IPS-11a (cell line): Measurements from ENCODE around the gene PLXNB2.

ENCODE experiments used
- H3K4me3 ChIP-seq: one replicate; pipeline ENCODE4 v1.5.1; 2013; ENCODE audit warnings: low read depth, low read length, control low read depth

PLXNB2 gene

DNA sequence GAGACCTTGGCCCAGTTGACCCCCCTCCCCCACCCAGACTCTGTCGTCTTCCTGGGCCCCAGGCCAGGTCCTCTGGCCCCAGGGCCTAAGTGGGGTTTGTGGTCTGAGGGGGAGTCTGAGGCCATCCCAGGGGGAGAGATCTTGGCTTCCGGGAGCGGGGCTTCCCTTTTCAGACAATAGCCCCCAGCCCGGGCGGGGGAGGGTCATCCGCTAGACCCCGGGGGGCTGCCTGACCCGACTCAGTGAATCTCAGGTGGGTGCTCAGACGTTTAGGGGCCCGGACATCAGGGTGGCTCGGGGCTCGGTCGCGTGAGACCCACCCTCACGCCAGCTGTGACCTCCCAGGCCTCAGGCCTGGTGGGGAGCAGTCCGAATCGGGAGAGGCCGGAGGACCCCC lies 37.9 kb downstream of the PLXNB2 start:
- H3K4me3 ChIP-seq = no peak overlapping the region

DNA sequence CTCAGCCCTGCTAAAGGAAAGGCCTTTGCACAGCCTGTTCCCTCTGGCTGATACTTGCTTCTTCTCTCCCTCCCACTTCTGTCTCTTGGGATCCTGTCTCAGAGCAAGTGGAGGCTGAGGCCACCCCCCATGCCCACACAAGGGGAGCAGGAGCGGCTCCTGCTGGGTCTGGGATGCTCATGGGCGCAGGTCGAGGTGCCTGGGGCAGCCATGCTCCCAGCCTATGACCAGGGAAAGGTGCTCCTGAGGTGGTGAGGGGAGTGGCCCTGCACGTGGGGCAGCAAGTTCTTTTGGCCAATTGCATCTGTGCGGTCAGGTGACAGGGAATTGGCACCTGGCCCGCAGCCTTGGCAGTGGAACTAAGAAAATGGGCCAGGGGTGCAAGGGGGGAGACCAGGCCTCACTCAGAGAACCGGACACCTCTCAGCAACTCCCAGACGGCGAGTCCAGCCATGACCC lies 38.8 kb downstream of the PLXNB2 start:
- H3K4me3 ChIP-seq = no peak overlapping the region

DNA sequence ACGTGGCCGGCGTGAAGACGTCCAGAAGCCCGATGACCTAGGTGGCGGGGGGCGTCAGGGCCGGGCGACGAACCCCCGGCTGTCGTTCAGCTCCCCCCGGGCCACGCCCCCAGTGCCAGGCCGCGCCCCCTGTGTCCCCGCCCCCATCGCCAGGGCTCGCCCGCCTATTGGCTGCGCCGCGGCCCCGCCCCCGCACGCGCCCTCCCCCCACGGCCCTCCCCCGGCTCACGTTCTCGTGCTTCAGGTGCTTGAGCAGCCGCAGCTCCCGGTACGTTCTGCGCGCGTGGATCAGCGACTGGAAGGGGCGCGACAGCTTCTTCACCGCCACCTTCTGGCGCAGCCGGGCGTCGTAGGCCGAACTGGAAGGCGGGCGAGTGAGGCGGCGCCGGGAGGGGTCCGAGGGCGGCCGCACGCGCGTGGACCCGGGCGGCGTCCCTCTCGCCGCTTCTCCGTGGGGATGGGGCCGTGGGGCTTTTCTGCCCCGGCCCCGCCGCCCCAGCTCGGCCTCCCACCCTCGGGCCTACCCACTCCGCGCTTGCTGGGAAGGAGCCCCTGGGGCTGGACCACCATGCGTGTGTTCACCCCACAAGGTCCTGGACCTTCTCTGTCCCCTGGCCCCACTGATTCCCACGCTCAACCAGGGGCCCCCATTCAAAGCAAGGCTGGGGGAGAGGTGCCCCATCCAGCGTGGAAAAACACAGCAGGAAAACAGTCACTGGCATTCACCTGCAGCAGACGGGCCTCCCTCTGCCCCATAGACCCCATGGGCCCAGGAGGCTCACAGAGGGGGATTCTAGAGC lies 39.7 kb downstream of the PLXNB2 start:
- H3K4me3 ChIP-seq = no peak overlapping the region

DNA sequence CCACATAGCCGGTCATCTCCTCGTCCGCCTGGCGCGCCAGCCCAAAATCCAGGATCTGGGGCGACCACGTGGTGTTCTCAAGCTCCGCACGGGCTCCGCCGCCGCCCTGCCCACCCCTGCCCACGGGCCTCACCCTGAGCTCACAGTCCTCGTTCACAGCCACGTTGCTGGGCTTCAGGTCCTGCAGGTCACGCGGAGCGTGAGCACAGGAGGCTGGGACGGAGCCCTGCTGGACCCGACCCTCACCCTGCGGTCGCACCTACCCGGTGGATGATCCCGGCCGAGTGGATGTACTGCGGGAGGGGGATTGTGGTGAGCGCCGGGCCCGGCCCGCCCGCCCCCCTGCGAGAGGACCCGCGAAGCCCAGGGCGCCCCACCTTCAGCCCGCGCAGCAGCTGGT lies 40.5 kb downstream of the PLXNB2 start:
- no peak overlapping the region for H3K4me3 ChIP-seq

DNA sequence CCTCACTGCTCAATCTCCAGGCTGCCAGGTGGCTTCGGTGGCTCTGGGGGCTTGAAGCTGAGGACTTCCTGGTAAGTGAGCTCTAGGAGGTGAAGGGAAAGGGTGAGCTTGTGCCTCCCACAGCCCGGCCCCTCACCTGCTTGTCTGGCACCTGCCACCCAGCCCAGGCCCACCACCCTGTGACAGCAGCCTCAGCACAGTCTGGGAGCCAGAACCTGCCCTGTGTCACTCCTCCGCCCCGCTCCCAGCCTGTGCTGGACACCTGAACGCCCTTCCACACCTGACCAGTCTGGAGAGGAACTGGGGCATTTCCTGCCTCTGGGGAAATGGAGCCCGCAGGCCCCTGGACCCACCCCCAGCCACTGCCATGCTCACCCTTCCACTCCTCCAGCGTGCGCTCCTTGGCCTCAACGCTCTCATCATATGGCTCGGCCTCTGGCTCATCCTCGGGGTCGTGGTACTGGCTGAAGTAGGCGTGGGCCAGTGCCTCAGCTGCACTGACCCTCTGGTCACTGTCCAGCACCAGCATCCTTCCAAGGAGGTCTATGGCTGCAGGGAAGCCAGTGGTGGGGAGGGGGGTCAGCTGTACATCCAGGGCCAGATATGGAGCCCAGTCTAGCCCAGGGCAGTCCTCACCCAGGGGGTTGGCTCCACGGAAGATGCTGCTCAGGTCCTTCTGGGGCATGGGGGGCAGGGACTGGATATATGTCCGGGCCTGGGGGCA lies 42.3 kb downstream of the PLXNB2 start:
- no peak overlapping the region for H3K4me3 ChIP-seq

DNA sequence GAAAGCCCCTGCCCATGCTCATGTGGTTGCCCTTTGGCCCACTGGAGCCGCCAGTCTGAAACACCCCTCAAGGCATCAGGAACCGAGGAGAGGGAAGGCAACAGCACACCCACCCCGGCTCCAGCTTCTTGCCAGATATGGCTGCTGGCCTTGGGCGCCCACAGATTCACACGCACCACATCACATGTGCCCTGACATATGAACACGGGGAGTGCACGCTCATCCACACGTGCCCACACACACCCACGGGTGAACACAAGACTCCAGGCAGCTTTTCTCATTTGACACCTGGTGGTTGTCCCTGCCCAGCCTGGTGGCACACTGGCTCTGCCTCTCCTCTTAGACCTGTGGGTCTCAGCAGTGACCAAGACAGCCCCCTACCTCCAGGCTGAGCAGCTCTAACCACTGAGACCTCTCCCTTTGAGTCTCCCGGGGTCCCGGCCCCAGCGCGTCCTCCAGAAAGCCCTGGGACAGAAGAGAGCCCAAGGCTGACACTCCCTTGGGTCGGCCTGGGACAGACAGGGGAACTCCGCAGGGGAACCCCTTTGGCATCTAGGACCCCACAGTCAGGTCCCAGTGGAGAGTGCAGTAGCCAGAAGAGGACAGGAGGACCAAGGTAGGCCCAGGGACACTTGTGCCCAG lies 43.2 kb downstream of the PLXNB2 start:
- no peak overlapping the region for H3K4me3 ChIP-seq

DNA sequence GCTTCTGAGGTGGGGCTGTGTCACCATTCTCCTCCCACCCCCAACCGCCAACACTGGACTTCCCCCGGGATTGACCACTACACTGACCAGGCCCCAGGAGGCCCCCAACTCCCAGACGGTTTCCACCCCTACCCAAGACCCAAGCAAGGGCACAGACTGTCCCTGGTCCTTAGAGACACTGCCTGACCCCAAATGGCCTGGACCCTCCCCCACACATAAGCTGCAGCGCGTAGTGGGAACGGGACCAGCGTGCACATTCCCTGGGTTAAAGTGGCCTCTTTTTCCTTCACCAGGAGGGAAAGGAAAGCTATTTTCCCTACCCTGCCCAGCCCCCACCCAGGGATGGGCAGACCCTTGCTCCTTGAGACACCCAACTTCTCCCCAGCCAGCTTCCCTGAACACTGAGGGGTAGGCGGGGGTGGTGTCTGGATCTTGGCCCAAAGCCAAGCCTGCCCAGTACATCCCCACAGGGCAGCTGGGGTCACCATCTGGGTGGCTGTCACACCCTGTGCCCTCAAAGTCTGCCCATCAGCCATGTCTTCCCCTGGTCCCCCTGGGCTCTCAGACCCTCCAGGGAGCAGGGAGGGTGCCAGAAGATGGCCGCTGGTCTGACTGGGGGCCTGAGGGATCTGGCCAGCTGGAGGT lies 44.4 kb downstream of the PLXNB2 start:
- H3K4me3 ChIP-seq = no peak overlapping the region

DNA sequence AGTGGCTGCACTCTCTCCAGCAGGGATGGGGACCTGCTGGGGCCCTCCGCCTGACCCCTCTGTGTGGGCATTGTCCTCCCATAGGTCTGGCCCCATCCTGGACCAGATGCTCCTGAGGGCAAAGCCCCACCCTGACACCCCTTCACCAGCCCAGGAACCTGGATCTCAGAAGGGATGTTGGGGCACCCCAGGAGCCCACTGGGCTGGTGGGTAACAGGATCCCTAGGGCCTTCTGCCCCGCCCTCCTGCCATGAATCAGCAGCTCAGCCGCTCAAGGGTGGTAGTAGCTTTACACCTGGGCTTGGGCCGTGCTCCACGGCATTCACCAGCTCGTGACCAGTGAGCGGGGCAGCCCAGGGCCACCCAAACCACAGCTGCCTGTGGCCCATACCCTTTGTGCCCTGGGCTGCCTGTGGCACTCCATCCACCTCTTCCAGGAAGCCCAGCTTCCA lies 45.0 kb downstream of the PLXNB2 start:
- no peak overlapping the region for H3K4me3 ChIP-seq

DNA sequence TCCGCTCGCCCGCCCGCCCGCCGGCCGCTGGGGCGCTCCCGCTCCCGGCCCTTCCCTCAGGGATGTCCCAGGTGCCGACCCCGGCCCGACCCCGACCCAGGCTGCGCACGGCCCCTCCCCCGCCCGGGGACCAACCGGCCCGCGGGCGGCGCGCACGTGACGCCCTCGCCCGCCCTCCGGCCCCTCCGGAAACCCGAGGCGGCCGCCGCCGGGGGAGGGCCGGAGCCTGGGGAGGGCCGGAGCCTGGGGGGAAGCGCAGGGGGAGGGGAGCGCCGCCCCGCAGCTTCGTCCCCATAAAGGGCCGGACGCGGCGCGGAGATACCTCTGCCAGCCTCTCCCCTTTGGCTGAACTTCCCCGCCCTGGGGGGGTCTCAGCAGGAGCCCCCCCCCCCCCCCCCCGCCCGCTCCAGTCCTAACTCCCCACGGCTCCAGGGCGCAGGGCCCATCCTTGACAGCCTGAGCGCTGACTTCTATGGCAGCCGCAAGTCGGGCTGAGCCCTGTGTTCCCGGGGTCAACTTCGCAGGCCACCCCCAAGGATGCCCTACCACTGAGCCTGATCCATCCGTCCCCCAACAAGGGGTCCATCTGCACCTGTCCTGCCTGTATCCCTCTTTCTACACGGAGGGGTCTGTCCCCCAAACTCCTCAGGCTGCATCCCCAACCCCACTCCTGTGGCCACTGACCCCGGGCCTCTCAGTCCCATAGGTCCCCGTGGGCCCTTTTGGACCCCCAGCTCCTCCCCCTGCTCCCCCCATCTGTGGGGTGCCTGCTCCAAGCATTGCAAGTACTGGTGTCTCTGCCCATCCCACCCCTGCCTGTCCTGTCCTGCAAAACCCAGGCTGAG lies 45.6 kb downstream of the PLXNB2 start, which contains the start of gene MAPK12:
Gene MAPK12, minus strand, starts transcription at position 69 of the 845 bp plus-strand sequence. CDS start 174 bp downstream, outside the sequence.
- H3K4me3 ChIP-seq = peak within 1 kb of the TSS; percentile 61

DNA sequence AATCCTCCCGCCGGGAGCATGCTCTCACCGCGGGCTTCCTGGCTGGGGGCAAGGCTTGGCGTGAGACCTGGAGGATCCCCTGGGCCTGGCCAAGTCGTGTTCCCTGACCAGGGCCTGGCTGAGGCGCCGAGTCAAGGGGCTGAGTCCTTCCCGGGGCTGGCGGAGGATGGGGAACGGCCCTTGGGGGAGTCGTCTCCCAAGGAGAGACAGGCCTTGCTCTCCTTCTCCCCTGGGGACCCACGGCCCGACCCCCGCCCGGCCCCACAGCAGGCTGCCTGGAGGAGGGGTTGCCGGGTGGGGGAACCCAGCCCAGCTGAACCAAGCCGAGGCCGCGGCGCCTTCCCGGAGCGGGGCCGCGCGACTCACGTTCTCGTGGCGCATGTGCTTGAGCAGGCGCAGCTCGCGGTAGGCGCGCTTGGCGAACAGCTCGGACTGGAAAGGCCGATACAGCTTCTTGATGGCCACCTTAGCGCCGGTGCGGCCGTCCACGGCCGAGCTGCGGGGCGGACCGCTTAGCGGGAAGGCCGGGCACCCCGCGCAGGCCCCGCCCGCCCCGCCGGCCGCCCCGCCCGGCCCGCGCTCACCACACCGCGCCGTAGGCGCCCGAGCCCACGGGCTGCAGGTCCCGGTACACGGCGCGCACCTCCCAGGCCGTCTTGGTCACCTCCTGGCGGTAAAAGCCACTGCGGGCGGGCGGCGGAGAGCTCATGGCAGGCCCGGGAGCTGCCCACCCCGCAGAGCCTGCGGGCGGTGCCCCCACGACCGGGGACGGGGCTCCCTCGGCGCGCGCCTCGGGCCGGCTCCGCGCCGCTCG lies 46.4 kb downstream of the PLXNB2 start:
- peak overlapping the region; percentile 61 for H3K4me3 ChIP-seq

DNA sequence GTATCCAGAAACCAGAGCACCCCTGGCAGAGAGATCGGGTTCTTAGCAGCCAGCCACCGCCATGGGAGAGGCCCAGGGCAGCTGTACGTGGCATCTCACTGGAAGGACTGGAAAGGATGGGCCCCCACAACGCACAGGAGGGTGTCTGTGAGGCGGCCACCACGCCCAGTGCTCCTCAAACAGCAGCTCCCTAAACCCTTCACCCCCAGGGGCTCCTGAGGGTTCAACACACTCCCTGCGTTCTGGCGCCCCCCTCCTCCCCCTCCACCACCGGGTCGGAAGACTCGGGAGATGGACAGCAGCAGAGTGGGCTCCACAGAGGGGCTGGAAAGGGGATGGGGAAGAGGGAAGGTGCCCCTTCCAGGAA lies 47.0 kb downstream of the PLXNB2 start:
- peak overlapping the region; percentile 61 for H3K4me3 ChIP-seq

DNA sequence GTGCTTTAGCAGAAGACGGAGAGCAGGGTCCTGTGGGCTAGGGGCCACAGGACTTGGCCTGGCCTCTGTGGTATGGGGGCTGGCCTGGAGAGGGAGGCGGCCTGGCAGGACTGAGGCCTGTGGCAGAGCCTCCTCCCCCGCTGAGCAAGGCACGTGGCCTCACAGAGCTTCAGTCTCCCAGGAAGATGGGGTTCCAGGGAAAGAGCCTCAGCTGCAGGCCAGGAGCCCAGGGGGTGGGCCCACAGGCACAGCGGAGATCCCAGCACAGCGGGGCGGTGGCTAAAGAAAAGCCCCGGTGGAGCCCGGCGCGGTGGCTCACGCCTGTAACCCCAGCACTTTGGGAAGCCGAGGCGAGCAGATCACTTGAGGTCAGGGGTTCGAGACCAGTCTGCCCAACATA lies 48.1 kb downstream of the PLXNB2 start:
- H3K4me3 ChIP-seq = no peak overlapping the region

DNA sequence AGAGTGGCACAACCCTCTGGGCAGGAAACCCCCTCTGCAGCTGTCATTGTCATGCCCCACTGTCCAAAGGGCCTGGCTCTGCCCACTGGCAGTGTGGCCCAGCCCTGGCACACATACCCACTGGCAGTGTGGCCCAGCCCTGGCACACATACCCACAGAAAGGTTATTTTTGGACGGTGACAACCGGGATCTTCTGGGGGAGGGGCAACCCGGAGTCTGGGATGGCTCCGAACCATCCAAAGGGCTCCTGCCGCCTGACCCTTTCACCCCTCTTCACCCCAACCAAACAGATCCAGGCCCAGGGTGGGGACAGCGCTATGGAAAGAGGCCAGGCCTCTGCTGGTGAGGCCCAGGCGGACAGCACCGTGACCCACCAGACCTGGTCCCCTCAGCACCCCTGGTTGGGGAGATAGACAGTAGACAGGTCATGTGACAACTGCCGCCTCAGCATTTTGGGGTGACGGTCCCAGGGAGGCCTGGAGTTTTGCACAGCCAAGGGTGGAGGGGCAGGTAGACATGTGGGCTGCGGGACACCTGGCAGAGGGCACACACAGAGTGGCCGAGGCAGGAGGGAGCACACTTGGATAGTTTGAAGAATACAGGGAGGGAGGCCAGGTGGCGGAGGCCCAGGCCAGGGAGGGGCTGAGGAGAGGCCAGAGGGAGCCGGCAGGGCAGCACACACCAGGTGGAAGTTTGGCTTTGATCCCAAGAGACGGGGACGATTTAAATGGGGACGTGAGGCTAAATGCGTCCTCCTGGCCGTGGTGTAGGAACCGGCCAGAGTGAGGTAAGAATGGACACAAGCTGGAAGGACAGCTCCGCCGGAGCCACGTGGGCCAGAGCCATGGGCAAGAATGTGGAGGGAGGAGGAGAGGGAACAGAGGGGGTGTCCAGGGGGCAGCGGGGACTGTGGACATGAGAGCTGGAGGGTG lies 48.8 kb downstream of the PLXNB2 start:
- no peak overlapping the region for H3K4me3 ChIP-seq

DNA sequence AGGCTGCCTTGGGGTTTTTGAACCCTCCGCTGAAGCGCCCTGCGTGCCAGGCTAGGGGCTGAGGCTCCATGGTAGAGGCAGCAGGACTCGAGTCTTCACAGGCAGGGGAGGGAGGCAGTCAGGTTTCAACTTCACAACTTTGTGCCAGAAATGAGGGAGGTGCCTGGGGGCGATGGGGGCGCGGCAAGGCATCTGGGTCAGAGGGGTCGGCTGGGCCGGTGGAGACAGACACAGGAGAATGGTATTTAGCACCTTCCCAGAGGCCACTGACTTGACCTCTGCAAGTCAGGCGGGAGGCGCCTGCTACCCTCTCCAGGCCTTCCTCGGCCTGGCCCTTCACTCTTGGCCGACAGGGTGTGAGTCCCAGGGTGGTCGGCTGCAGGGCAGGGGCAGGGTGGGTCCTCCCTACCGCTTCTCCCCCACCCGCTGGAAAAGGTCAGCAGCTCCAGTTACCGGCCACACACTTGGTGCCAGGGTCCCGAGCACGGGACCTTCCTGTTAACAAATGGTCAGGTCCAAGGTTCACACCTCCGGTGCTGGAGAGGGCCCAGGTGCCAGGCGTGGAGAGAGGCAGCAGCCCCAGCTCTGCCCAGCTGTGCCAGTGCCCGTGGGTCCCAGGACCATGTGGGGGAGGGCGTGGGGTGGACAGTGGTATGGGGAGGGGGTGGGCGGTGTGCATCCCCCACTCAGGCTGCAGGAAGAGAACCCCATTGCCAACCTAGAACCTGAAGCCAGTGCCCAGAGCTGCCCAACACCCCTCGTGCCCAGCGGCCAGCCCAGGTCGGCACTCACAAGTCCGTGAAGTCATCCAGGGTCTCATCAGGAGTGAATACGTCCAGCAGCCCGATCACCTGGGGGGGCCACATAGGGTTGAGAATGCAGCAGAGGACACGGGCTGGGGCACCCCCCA lies 49.7 kb downstream of the PLXNB2 start:
- no peak overlapping the region for H3K4me3 ChIP-seq

DNA sequence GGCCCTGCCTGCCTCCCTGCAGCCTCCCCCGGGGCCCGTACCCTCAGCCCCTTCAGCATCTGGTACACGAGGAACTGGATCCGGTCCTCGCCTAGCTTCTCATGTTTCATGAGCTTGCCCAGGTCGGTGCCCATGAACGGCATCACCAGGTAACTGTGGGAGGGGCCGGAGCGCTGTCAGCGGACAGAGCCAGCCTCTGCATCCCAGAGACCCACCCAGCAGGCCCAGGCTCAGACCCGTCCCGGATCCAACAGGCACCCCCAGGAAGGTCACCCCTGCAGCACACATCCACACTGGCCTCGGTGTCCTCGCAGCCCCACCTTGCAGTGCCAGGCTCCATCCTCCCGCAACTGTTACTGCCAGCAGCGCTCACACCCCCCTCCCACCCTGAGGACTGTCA lies 50.4 kb downstream of the PLXNB2 start:
- H3K4me3 ChIP-seq = no peak overlapping the region

DNA sequence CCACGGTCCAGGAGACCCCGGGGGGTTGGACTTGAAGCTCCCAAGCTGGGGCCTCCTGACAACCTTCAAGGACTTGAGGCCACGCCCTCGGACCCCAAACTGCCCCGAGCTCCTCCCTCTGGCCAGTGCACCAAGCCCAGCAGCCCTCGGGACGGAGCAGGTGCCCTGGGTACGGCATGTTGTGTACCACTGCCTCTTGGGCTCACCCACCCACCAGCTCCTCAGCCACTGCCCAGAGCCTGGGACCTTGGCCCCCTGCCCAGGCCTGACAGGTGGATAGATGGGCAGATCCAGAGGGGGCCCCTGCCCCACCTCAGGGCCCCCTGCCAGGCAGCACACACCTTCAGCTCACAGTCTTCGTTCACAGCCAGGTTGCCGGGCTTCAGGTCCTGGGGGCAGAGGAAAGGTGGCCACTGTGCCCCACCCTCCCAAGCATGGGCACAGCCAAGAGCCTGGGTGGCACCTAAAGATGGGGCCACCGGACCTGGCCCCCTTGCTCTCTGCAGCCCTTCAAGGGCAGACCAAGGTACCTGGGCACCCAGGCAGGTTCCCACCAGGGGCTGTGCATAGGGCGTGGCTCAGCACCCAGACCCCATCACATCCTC lies 51.1 kb downstream of the PLXNB2 start:
- no peak overlapping the region for H3K4me3 ChIP-seq

DNA sequence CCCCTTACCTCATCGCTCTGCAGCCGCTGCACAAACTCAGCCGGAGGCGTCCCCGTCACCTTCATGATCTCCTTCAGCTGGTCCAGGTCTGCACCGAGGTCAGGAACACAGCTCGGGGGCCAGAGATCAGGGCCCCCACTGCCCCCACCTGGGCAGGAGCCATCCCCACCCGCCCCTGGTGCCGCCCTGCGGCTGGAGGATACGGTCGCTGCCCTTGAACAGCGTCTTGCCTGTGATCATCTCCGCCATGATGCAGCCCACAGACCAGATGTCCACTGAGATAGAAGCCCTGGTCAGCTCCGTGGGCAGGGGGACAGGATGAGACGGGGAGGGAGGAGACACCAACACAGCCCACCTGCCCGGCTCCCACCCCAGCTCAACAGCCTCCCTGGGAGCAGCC lies 51.8 kb downstream of the PLXNB2 start:
- no peak overlapping the region for H3K4me3 ChIP-seq
